SK-N-MC (cell line): Measurements from ENCODE around the gene TSR3.
A peak's percentile ranks its signal among the peaks of the same experiment; 100 is the strongest.

ENCODE experiments used
- DNase-seq: peaks from one replicate; pipeline ENCODE4 v3.0.0-alpha.2; 2011; ENCODE audit warnings: low read depth, low spot score
- H3K27ac ChIP-seq: fragments of 200-600 bp; sonication (generic); 2 replicates; pipeline ENCODE4 v1.5.1; 2016; ENCODE audit warnings: mixed run types
- H3K36me3 ChIP-seq: fragments of 200-600 bp; sonication (generic); 2 replicates; pipeline ENCODE4 v1.6.1; 2017; ENCODE audit warnings: antibody characterized with exemption, low read length, mixed read lengths; ENCODE audit not compliant: insufficient read depth
- H3K4me3 ChIP-seq: fragments of 200-600 bp; sonication (generic); 2 replicates; pipeline ENCODE4 v1.5.1; 2016
- H3K9ac ChIP-seq: fragments of 200-600 bp; sonication (generic); 2 replicates; pipeline ENCODE4 v1.8.0; 2017; ENCODE audit warnings: mixed run types, mixed read lengths; ENCODE audit not compliant: insufficient read length
- H3K9me3 ChIP-seq: fragments of 200-600 bp; sonication (generic); 2 replicates; pipeline ENCODE4 v1.6.1; 2017; ENCODE audit warnings: low read depth, mild to moderate bottlenecking, antibody characterized with exemption, low read length, moderate library complexity, mixed read lengths
- EZH2 ChIP-seq: fragments of 200-600 bp; sonication (generic); IDR thresholded peaks from one replicate; pipeline ENCODE4 v1.6.1; 2017; ENCODE audit warnings: antibody characterized with exemption
- FOXP2 ChIP-seq: optimal IDR thresholded peaks from 2 replicates; pipeline ENCODE3; 2011; ENCODE audit warnings: mild to moderate bottlenecking, moderate library complexity; ENCODE audit not compliant: insufficient read depth; ENCODE audit errors: extremely low read length, control extremely low read depth
- POLR2AphosphoS5 ChIP-seq: IDR thresholded peaks from 2 replicates; pipeline ENCODE4 v1.6.1; 2012; ENCODE audit warnings: mild to moderate bottlenecking, low read depth, low read length, borderline replicate concordance

Gene TSR3

GRCh38 chr16:1361685-1362360, 10.1 kb upstream of the TSR3 start:
- no peak overlapping the region for H3K4me3 ChIP-seq
- TF ChIP-seq FOXP2 (no peak), EZH2 (no peak), POLR2AphosphoS5 (no peak)

GRCh38 chr16:1357906-1358566, 6.4 kb upstream of the TSR3 start:
- no peak for TF ChIP-seq FOXP2
- no peak for TF ChIP-seq EZH2
- no peak for TF ChIP-seq POLR2AphosphoS5
- no peak for DNase-seq
- Histone ChIP-seq H3K9ac (no peak overlapping the region), H3K36me3 (peaks cover 11% of the 10 kb centered on the region; the same call in 1 of the 2 replicates), H3K4me3 (no peak overlapping the region), H3K27ac (0 out of 2 replicates have a peak overlapping the region, but pooled peaks have one; percentile 16), H3K9me3 (no peaks in the 10 kb centered on the region)

More at GRCh38 chr16:1361685-1362360, 10.1 kb upstream of the TSR3 start:
- no peak overlapping the region for H3K27ac ChIP-seq
- peaks cover 39% of the 10 kb centered on the region; the same call in 1 of the 2 replicates for H3K36me3 ChIP-seq
- no peak for DNase-seq
- no peaks in the 10 kb centered on the region for H3K9me3 ChIP-seq
- no peak overlapping the region for H3K9ac ChIP-seq

- DNase-seq = no peak
- TF ChIP-seq FOXP2 (no peak), EZH2 (no peak), POLR2AphosphoS5 (no peak)
- peaks cover 3% of the 10 kb centered on the region; the same call in 1 of the 2 replicates for H3K36me3 ChIP-seq
- H3K4me3 ChIP-seq = no peak overlapping the region
- H3K27ac ChIP-seq = no peak overlapping the region
- no peaks in the 10 kb centered on the region for H3K9me3 ChIP-seq
- H3K9ac ChIP-seq = no peak overlapping the region
Measured at GRCh38 chr16:1356061-1356900, 4.6 kb upstream of the TSR3 start.

- DNase-seq = no peak
- TF ChIP-seq FOXP2 = no peak
- no peak for TF ChIP-seq EZH2
- Histone ChIP-seq H3K27ac (no peak overlapping the region), H3K4me3 (no peak overlapping the region), H3K9me3 (no peaks in the 10 kb centered on the region), H3K9ac (no peak overlapping the region), H3K36me3 (peaks cover under 1% of the 10 kb centered on the region; the same call in 1 of the 2 replicates)
Measured at GRCh38 chr16:1355591-1355990, 3.9 kb upstream of the TSR3 start.

- no peak overlapping the region for H3K9ac ChIP-seq
- DNase-seq = no peak
- no peak overlapping the region for H3K27ac ChIP-seq
- no peak for TF ChIP-seq POLR2AphosphoS5
- TF ChIP-seq FOXP2 = no peak
- TF ChIP-seq EZH2 = no peak
- no peaks in the 10 kb centered on the region for H3K36me3 ChIP-seq
- H3K9me3 ChIP-seq = no peaks in the 10 kb centered on the region
- no peak overlapping the region for H3K4me3 ChIP-seq
Measured at GRCh38 chr16:1354815-1355540, 3.3 kb upstream of the TSR3 start.

GRCh38 chr16:1351215-1351581, 480 bp downstream of the TSR3 start:
- DNase-seq = no peak
- peak overlapping the region; percentile 98 for H3K4me3 ChIP-seq
- no peak overlapping the region for H3K27ac ChIP-seq
- peak overlapping the region; percentile 81 for H3K9ac ChIP-seq
- no peaks in the 10 kb centered on the region for H3K9me3 ChIP-seq
- no peak for TF ChIP-seq EZH2
- TF ChIP-seq POLR2AphosphoS5 = no peak
- no peak for TF ChIP-seq FOXP2
- H3K36me3 ChIP-seq = no peaks in the 10 kb centered on the region

- no peak overlapping the region for H3K27ac ChIP-seq
- DNase-seq = no peak
- no peaks in the 10 kb centered on the region for H3K9me3 ChIP-seq
- H3K4me3 ChIP-seq = peak overlapping the region; percentile 98
- H3K9ac ChIP-seq = peak overlapping the region; percentile 81
- TF ChIP-seq POLR2AphosphoS5 (no peak), EZH2 (no peak), FOXP2 (no peak)
- H3K36me3 ChIP-seq = no peaks in the 10 kb centered on the region
Measured at GRCh38 chr16:1350691-1351090, 987 bp downstream of the TSR3 start.
